ENCODE data around the gene VLDLR.

Gene VLDLR

GRCh38 chr9:2605246-2605645 is 16.3 kb upstream of the VLDLR start:
- TF ChIP-seq ZFP30 (CRISPR knock-in tag; IDR thresholded peaks at IDR 0.05), result no peak
- TF ChIP-seq CSDC2 (CRISPR knock-in tag; IDR thresholded peaks at IDR 0.05), result no peak
- no peak for TF ChIP-seq PPARA (CRISPR knock-in tag; IDR thresholded peaks at IDR 0.05; ENCODE audit: borderline replicate concordance)
- TF ChIP-seq POU6F1 (CRISPR knock-in tag; IDR thresholded peaks at IDR 0.05; ENCODE audit: borderline replicate concordance, low read depth), result no peak
- no peak for TF ChIP-seq CSRNP3 (CRISPR knock-in tag; IDR thresholded peaks at IDR 0.05)
- TF ChIP-seq ZFP3 (CRISPR knock-in tag; IDR thresholded peaks at IDR 0.05), result no peak
- TF ChIP-seq ESRRG (CRISPR knock-in tag; IDR thresholded peaks at IDR 0.05), result no peak
- TF ChIP-seq TOX (CRISPR knock-in tag; IDR thresholded peaks at IDR 0.05; ENCODE audit: borderline replicate concordance), result no peak
- TF ChIP-seq ZC3H10 (CRISPR knock-in tag; IDR thresholded peaks at IDR 0.05), result no peak
- TF ChIP-seq TSHZ2 (CRISPR knock-in tag; IDR thresholded peaks at IDR 0.05), result no peak
- TF ChIP-seq ZNF8 (CRISPR knock-in tag; IDR thresholded peaks at IDR 0.05), result no peak

GRCh38 chr9:2608276-2608675 is 13.3 kb upstream of the VLDLR start:
- ATAC-seq, result no peak
- TF ChIP-seq GLIS3 (CRISPR knock-in tag; IDR thresholded peaks at IDR 0.05) (no peak), PPARA (CRISPR knock-in tag; IDR thresholded peaks at IDR 0.05; ENCODE audit: borderline replicate concordance) (no peak)

More at GRCh38 chr9:2605246-2605645, 16.3 kb upstream of the VLDLR start:
- ATAC-seq, result no peak

- no peak for ATAC-seq
- TF ChIP-seq RARB (CRISPR knock-in tag; IDR thresholded peaks at IDR 0.05) (no peak), ZFP3 (CRISPR knock-in tag; IDR thresholded peaks at IDR 0.05) (no peak), ESRRG (CRISPR knock-in tag; IDR thresholded peaks at IDR 0.05) (no peak)
Observed at GRCh38 chr9:2610985-2611384, 10.6 kb upstream of the VLDLR start.

GRCh38 chr9:2611961-2612360 is 9.6 kb upstream of the VLDLR start:
- TF ChIP-seq BACH2 (CRISPR knock-in tag; IDR thresholded peaks at IDR 0.05; ENCODE audit: borderline replicate concordance) (no peak), PATZ1 (CRISPR knock-in tag; IDR thresholded peaks at IDR 0.05; ENCODE audit: borderline replicate concordance) (no peak), ZNF8 (CRISPR knock-in tag; IDR thresholded peaks at IDR 0.05) (no peak), SNAI2 (CRISPR knock-in tag; IDR thresholded peaks at IDR 0.05) (no peak), ZFP3 (CRISPR knock-in tag; IDR thresholded peaks at IDR 0.05) (no peak)
- no peak for ATAC-seq

GRCh38 chr9:2613730-2614271 is 7.8 kb upstream of the VLDLR start:
- TF ChIP-seq ARNTL (CRISPR knock-in tag; IDR thresholded peaks at IDR 0.05; ENCODE audit: borderline replicate concordance, low read depth), result no peak
- no peak for TF ChIP-seq ZFP30 (CRISPR knock-in tag; IDR thresholded peaks at IDR 0.05)
- no peak for ATAC-seq

GRCh38 chr9:2615497-2615896 is 6.1 kb upstream of the VLDLR start:
- no peak for ATAC-seq

More at GRCh38 chr9:2615497-2615896, 6.1 kb upstream of the VLDLR start:
- TF ChIP-seq OSR1 (CRISPR knock-in tag; IDR thresholded peaks at IDR 0.05), result no peak
- TF ChIP-seq ZC3H10 (CRISPR knock-in tag; IDR thresholded peaks at IDR 0.05), result no peak
- no peak for TF ChIP-seq ARNTL (CRISPR knock-in tag; IDR thresholded peaks at IDR 0.05; ENCODE audit: borderline replicate concordance, low read depth)
- no peak for TF ChIP-seq TOX (CRISPR knock-in tag; IDR thresholded peaks at IDR 0.05; ENCODE audit: borderline replicate concordance)
- no peak for TF ChIP-seq ZFP3 (CRISPR knock-in tag; IDR thresholded peaks at IDR 0.05)
- no peak for TF ChIP-seq BACH2 (CRISPR knock-in tag; IDR thresholded peaks at IDR 0.05; ENCODE audit: borderline replicate concordance)

All from SK-N-SH treated with all-trans-retinoic acid at 6 μM for 48 hours (cell line).